Thyroid gland (tissue), 4 donors: ENCODE measurements around the gene UHRF2. TPM values are rescaled to one million over a fixed set of nuclear protein-coding genes. Genes with fewer than 3 reads are reported as not detected.
"Not testable (repeated sequence)": the region's sequence is repeated elsewhere in the genome, so short reads cannot be mapped to it uniquely, and the experiment has no call there.

Source experiments
- DNase-seq, 2 donors: peaks; one replicate each; pipeline ENCODE4 v3.0.0-alpha.2; 2019
- H3K27ac ChIP-seq, 3 donors: fragments of 200-600 bp; sonication (generic); 1 replicate in 2 of 3; 2 replicates in 1 of 3; pipeline ENCODE4 v1.5.1; 2016 to 2019; ENCODE audit warnings: mild to moderate bottlenecking in 1 of 3, moderate library complexity in 1 of 3
- H3K27me3 ChIP-seq: fragments of 200-600 bp; sonication (generic); one replicate; pipeline ENCODE4 v1.5.1; 2019
- H3K36me3 ChIP-seq, 2 donors: fragments of 200-600 bp; sonication (generic); one replicate each; pipeline ENCODE4 v1.5.1; 2016 to 2019
- H3K4me1 ChIP-seq, 2 donors: fragments of 200-600 bp; sonication (generic); one replicate each; pipeline ENCODE4 v1.5.1; 2017 to 2019
- H3K4me3 ChIP-seq, 3 donors: fragments of 200-600 bp; sonication (generic); replicated peaks in 1 of 3; 1 replicate in 2 of 3; 2 replicates in 1 of 3; pipeline ENCODE4 v1.5.1; 2016; ENCODE audit warnings: mild to moderate bottlenecking in 1 of 3
- H3K9me3 ChIP-seq: fragments of 200-600 bp; sonication (generic); one replicate; pipeline ENCODE4 v1.5.1; 2017
- POLR2A ChIP-seq, 2 donors: fragments of 450-650 bp; IDR thresholded peaks; one replicate each; pipeline ENCODE4 v1.6.1; 2017; ENCODE audit warnings: antibody characterized with exemption in 2 of 2, mild to moderate bottlenecking in 2 of 2, moderate library complexity in 1 of 2
- whole genome bisulfite sequencing, 2 donors: methylation state at CpG; one replicate each; pipeline ENCODE4 v1.1.5; 2017; 5-methylcytosine and 5-hydroxymethylcytosine counted together
- intact Hi-C: fragments of 100-400 bp; cut with DNase I; formaldehyde crosslinking; loops from one replicate; pipeline ENCODE4 v1.15.1; 2023
- total RNA-seq, 4 donors: library from RNA; depleted of rRNA; stranded (reverse); fragments of >200 nt; gene quantifications; one replicate each; pipeline ENCODE4 v1.2.3, GENCODE V29; 2016
- TF ChIP-seq, protein P1 (sequence below), 6 experiments: fragments of 200-600 bp in 3 of 6; fragments of 450-650 bp in 3 of 6; sonication (generic) in 3 of 6; IDR thresholded peaks; one replicate each; pipeline ENCODE4 v1.5.1; 2016 to 2019; ENCODE audit warnings: antibody characterized with exemption in 6 of 6, mild to moderate bottlenecking in 2 of 6, inconsistent platforms in 1 of 6, moderate library complexity in 1 of 6

UHRF2 gene
- total RNA-seq = 100 to 1,000 TPM in 1 of 4 donors, 10 to 100 TPM in 3; 44.4 to 103 (median 74.8) TPM

DNA sequence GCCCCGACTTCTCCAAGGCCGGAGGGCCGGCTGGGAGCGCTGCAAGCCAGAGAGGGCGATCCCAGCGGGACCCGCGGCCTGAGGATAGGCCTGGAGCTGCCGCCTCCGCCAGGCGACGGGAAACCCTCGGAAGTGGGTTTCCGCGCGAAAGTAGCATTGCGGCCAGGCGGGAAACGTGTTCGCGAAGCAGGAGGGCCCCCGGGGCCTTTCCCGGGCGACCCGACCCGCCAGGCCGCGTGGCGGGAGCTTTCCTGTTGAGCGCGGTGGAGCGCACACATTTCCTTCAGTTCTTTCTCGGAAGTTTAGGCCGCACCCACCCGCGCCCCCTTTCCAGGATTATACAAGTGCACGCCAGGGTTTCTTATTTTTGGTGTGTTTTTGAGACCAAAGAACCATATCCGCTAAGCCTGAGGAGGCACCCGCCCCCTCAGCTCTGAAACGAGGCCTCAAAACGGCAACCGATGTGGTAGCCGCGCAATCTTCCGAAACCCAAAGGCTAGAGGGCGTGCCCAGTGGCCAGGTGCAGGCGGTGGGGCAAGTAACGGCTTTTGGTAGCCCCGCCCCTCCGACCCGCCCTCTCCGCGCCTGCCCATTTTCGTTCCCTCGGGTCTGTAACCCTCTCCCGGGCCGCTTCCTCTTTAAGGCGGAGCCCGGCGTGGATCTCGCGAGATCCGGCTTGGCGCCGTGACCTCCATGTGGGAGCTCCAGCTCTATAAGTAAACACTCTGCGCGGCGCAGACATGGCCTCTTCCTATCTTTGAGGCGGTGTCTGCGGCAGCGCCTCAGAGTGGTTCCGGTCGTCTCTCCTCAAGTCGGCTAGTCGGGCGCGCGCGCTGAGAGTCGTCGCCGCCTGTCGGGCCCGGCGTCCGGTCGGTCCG lies at the start of gene UHRF2:
TSS of gene UHRF2 (plus strand) at position 713 of the 878 bp plus-strand sequence. CDS start 292 bp downstream, outside the sequence.
- Histone ChIP-seq H3K4me1 (peaks cover 14 to 23% of the 10 kb centered on the region in 2 donors), H3K27ac (peak within 1 kb of the TSS; percentile 71 to 87 (median 80)), H3K4me3 (peak within 1 kb of the TSS; percentile 67 to 84 (median 82)), H3K27me3 (no peaks in the 10 kb centered on the region), H3K36me3 (no peaks in the 10 kb centered on the region), H3K9me3 (no peaks in the 10 kb centered on the region)
- peak in 1 of 2 donors; percentile 91 for TF ChIP-seq POLR2A (IDR thresholded peaks at IDR 0.05)
- TF ChIP-seq, protein P1, sequence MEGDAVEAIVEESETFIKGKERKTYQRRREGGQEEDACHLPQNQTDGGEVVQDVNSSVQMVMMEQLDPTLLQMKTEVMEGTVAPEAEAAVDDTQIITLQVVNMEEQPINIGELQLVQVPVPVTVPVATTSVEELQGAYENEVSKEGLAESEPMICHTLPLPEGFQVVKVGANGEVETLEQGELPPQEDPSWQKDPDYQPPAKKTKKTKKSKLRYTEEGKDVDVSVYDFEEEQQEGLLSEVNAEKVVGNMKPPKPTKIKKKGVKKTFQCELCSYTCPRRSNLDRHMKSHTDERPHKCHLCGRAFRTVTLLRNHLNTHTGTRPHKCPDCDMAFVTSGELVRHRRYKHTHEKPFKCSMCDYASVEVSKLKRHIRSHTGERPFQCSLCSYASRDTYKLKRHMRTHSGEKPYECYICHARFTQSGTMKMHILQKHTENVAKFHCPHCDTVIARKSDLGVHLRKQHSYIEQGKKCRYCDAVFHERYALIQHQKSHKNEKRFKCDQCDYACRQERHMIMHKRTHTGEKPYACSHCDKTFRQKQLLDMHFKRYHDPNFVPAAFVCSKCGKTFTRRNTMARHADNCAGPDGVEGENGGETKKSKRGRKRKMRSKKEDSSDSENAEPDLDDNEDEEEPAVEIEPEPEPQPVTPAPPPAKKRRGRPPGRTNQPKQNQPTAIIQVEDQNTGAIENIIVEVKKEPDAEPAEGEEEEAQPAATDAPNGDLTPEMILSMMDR (IDR thresholded peaks at IDR 0.05) = no peak
- 0 to 2% methylated on average over 1 to 41 of the region's 88 CpGs for WGBS, 2 donors
- intact Hi-C loops = loop anchor here (5.0 kb wide), 1 partner anchor 345 kb away; the partner anchor contains the start of gene KDM4C
- peak; percentile 99 for DNase-seq

DNA sequence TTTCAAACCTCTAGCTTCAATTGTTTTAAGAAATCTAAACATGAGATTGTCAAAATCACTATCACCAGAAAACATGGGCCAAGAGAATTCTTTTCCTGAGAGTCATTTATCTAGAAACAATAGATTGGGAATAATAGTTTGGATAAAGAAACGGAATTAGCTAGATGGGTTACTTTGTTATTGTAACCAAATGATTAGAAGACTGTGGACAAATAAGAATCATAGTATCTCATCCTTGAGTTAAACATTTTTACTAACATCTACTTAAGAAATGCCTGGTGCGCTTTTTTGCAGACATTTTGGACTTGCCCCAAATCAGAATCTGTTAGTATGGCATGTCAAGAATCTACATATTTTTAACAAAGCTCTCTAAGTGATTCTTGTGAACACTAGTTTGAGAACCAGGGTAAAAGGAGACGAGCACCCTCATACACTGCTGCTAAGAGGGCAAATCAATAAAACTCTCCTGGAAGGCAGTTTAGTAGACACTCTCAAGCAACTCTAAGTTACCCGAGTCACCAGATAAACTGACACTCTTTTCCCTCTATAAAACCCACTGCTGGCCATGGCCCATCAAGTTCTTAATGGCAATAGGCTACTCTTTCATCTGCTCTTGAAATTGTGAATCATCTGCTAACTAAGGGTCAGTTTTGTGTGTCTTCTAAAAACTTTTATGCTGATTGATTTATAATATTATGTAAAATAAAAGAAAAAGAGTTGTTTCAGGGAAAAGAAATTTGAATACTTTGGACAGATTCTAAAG lies 45.7 kb upstream of the UHRF2 start:
- Histone ChIP-seq H3K27ac (no peak overlapping the region), H3K9me3 (no peaks in the 10 kb centered on the region), H3K4me3 (no peak overlapping the region), H3K27me3 (no peaks in the 10 kb centered on the region), H3K36me3 (no peaks in the 10 kb centered on the region), H3K4me1 (no peaks in the 10 kb centered on the region)
- no peak for DNase-seq
- 59 to 62% methylated on average over 4 of the region's 4 CpGs for WGBS, 2 donors
- TF ChIP-seq POLR2A (IDR thresholded peaks at IDR 0.05) = no peak
- TF ChIP-seq, protein P1 (IDR thresholded peaks at IDR 0.05) = no peak
- intact Hi-C loops = no loop called here

GRCh38 chr9:6368831-6369230 lies 44.2 kb upstream of the UHRF2 start:
- Histone ChIP-seq H3K27ac (no peak overlapping the region), H3K27me3 (no peaks in the 10 kb centered on the region), H3K4me3 (no peak overlapping the region), H3K36me3 (no peaks in the 10 kb centered on the region), H3K4me1 (no peaks in the 10 kb centered on the region), H3K9me3 (no peaks in the 10 kb centered on the region)
- TF ChIP-seq, protein P1 (IDR thresholded peaks at IDR 0.05) = no peak
- no peak for TF ChIP-seq POLR2A (IDR thresholded peaks at IDR 0.05)
- no peak for DNase-seq
- 89 to 100% methylated on average over 2 of the region's 2 CpGs for WGBS, 2 donors
- intact Hi-C loops = no loop called here

GRCh38 chr9:6381477-6382012 lies 31.5 kb upstream of the UHRF2 start:
- H3K4me1 ChIP-seq, H3K4me3 ChIP-seq, H3K27me3 ChIP-seq, H3K9me3 ChIP-seq, H3K27ac ChIP-seq, DNase-seq, H3K36me3 ChIP-seq, intact Hi-C loops: not testable (repeated sequence)
- WGBS, 2 donors = 92% methylated on average over 4 of the region's 4 CpGs

- no peak overlapping the region for H3K27ac ChIP-seq
- 72 to 80% methylated on average over 1 of the region's 1 CpG for WGBS, 2 donors
- no peaks in the 10 kb centered on the region for H3K9me3 ChIP-seq
- DNase-seq = no peak
- H3K4me1 ChIP-seq = no peaks in the 10 kb centered on the region
- H3K4me3 ChIP-seq = no peak overlapping the region
- intact Hi-C loops = no loop called here
- no peaks in the 10 kb centered on the region for H3K36me3 ChIP-seq
- no peaks in the 10 kb centered on the region for H3K27me3 ChIP-seq
- TF ChIP-seq, protein P1 (IDR thresholded peaks at IDR 0.05) = no peak
- TF ChIP-seq POLR2A (IDR thresholded peaks at IDR 0.05) = no peak
Observed at GRCh38 chr9:6382681-6383080, 30.3 kb upstream of the UHRF2 start.
